K562 (cell line): ENCODE measurements around the gene RASSF1. TPM values are rescaled to one million over a fixed set of nuclear protein-coding genes. Genes with fewer than 3 reads are reported as not detected.

Source experiments
- ATAC-seq: fragments of 200-7000 bp; cut with Tn5 transposase; 3 replicates; pipeline ENCODE4 v1.9.1; 2020; ENCODE audit warnings: moderate library complexity
- BruUV-seq: library from RNA; stranded (reverse); fragments of 400-500 nt; replicated peaks from 2 replicates; lab custom pipeline; 2021; lab: Mats Ljungman, UMichigan
- CTCF ChIA-PET: fragments of 300-600 bp; formaldehyde crosslinking; extraction: SDS; loops from one replicate; lab custom pipeline; 2021; ENCODE audit warnings: low intra/inter-chr PET ratio; lab: Yijun Ruan, JAX
- POLR2A ChIA-PET: fragments of 300-600, 350-650 bp; sonication (Branson Sonifier 250); formaldehyde crosslinking; extraction: SDS; loops from one replicate; lab custom pipeline; 2021; ENCODE audit warnings: antibody characterized with exemption, inconsistent platforms; lab: Yijun Ruan, JAX
- DNase-seq, 4 experiments: peaks; one replicate each; pipeline versions ENCODE4 v3.0.0 to v3.0.0-alpha.2; 2011 to 2018; ENCODE audit warnings: low spot score in 3 of 4, mixed read lengths in 3 of 4; ENCODE audit errors: extremely low read depth in 1 of 4
- FAIRE-seq: peaks from 2 replicates; lab custom pipeline; 2011; peaks lifted over from hg19 to GRCh38; lab: Jason Lieb, UNC
- H2AFZ ChIP-seq: 2 replicates; pipeline ENCODE4 v1.6.0; 2011; ENCODE audit warnings: low read depth, low read length, control low read depth, inconsistent platforms
- H3K27ac ChIP-seq: fragments of 200-600 bp; 3 replicates; pipeline ENCODE4 v1.8.0; 2011; ENCODE audit warnings: low read depth, mild to moderate bottlenecking, control low read depth, inconsistent platforms, low read length, moderate library complexity, mixed read lengths; ENCODE audit errors: extremely low read depth
- H3K27me3 ChIP-seq, 2 experiments: fragments of 300-600 bp in 1 of 2; 2 replicates in 1 of 2; 3 replicates in 1 of 2; pipeline versions ENCODE4 v1.6.0 to v1.8.0; 2011; ENCODE audit warnings: inconsistent platforms in 2 of 2, low read length in 2 of 2, mild to moderate bottlenecking in 1 of 2, mixed read lengths in 1 of 2, moderate library complexity in 1 of 2; ENCODE audit not compliant: control insufficient read depth in 2 of 2, insufficient read depth in 2 of 2
- H3K36me3 ChIP-seq: fragments of 300-600 bp; 3 replicates; pipeline ENCODE4 v1.8.0; 2011; ENCODE audit warnings: mild to moderate bottlenecking, low read length, inconsistent platforms; ENCODE audit not compliant: control insufficient read depth, insufficient read depth
- H3K4me1 ChIP-seq, 2 experiments: fragments of 200-600 bp in 1 of 2; replicated peaks in 1 of 2; 2 replicates in 1 of 2; 3 replicates in 1 of 2; pipeline versions ENCODE4 v1.5.1 to v1.8.0; 2011; ENCODE audit warnings: inconsistent platforms in 2 of 2, low read length in 2 of 2, mild to moderate bottlenecking in 1 of 2, mixed read lengths in 1 of 2, moderate library complexity in 1 of 2; ENCODE audit not compliant: control insufficient read depth in 2 of 2, insufficient read depth in 2 of 2
- H3K4me2 ChIP-seq: 2 replicates; pipeline ENCODE4 v1.6.1; 2011; ENCODE audit warnings: low read length, control low read depth, inconsistent platforms, mixed read lengths; ENCODE audit not compliant: insufficient read depth
- H3K4me3 ChIP-seq: fragments of 200-600 bp; sonication (generic), shearing (Covaris generic); 2 replicates; pipeline ENCODE4 v1.5.1; 2016; ENCODE audit warnings: control low read depth, inconsistent platforms
- H3K79me2 ChIP-seq: fragments of 200-600 bp; 3 replicates; pipeline ENCODE4 v1.8.0; 2011; ENCODE audit warnings: low read length, inconsistent platforms; ENCODE audit not compliant: control insufficient read depth, insufficient read depth
- H3K9ac ChIP-seq, 2 experiments: 2 replicates each; pipeline versions ENCODE4 v1.6.0 to v1.6.1; 2011; ENCODE audit warnings: low read depth in 2 of 2, low read length in 2 of 2, control low read depth in 1 of 2, inconsistent platforms in 1 of 2, mild to moderate bottlenecking in 1 of 2, mixed read lengths in 1 of 2; ENCODE audit not compliant: insufficient read depth in 1 of 2
- H3K9me1 ChIP-seq: one replicate; pipeline ENCODE4 v1.6.0; 2011; ENCODE audit warnings: inconsistent platforms, mild to moderate bottlenecking, low read length, moderate library complexity; ENCODE audit not compliant: control insufficient read depth, insufficient read depth
- H3K9me3 ChIP-seq: replicated peaks from 2 replicates; pipeline ENCODE4 v1.5.1; 2011; ENCODE audit warnings: low read depth, low read length, inconsistent platforms; ENCODE audit not compliant: control insufficient read depth, insufficient read depth
- H4K20me1 ChIP-seq: replicated peaks from 2 replicates; pipeline ENCODE4 v1.6.1; 2011; ENCODE audit warnings: low read length, inconsistent platforms, mixed read lengths; ENCODE audit not compliant: control insufficient read depth, insufficient read depth
- FIP1L1 ChIP-seq: fragments of 200-400 bp; formaldehyde crosslinking; IDR thresholded peaks from 2 replicates; pipeline ENCODE4 v1.6.1; 2018; ENCODE audit warnings: mild to moderate bottlenecking, low read depth, low read length; ENCODE audit not compliant: poor library complexity, severe bottlenecking
- NCOA2 ChIP-seq, 2 experiments: fragments of 450-650 bp; IDR thresholded peaks; 2 replicates each; pipeline ENCODE4 v1.6.1; 2018; ENCODE audit warnings: mild to moderate bottlenecking in 2 of 2, moderate library complexity in 1 of 2; ENCODE audit not compliant: partially characterized antibody in 2 of 2
- NCOA6 ChIP-seq: fragments of 450-650 bp; IDR thresholded peaks from 2 replicates; pipeline ENCODE4 v1.6.1; 2017; ENCODE audit warnings: mild to moderate bottlenecking
- NFIC ChIP-seq: fragments of 450-650 bp; IDR thresholded peaks from 2 replicates; pipeline ENCODE4 v1.6.1; 2017; ENCODE audit warnings: mild to moderate bottlenecking, inconsistent platforms
- NUFIP1 ChIP-seq: fragments of 450-650 bp; IDR thresholded peaks from 2 replicates; pipeline ENCODE4 v1.6.1; 2018; ENCODE audit not compliant: partially characterized antibody
- SNIP1 ChIP-seq: fragments of 450-650 bp; IDR thresholded peaks from 2 replicates; pipeline ENCODE4 v1.7.1; 2017; ENCODE audit warnings: low read depth, mild to moderate bottlenecking
- ZBTB33 ChIP-seq: sonication (generic); formaldehyde crosslinking; IDR thresholded peaks from 2 replicates; pipeline ENCODE4 v1.8.1; 2023; ENCODE audit warnings: mild to moderate bottlenecking, missing genetic modification reagents
- ZMIZ1 ChIP-seq, 2 experiments: fragments of 150-350 bp in 1 of 2; IDR thresholded peaks; 2 replicates each; pipeline ENCODE4 v1.6.1; 2012 to 2016; ENCODE audit warnings: low read depth in 2 of 2, low read length in 2 of 2, mild to moderate bottlenecking in 1 of 2, moderate library complexity in 1 of 2
- ZNF232 ChIP-seq: sonication (generic); formaldehyde crosslinking; IDR thresholded peaks from 2 replicates; pipeline ENCODE4 v1.8.0; 2022; ENCODE audit warnings: mild to moderate bottlenecking, missing genetic modification reagents
- ZNF277 ChIP-seq: fragments of 250-450 bp; sonication (Bioruptor Pico); IDR thresholded peaks from 2 replicates; pipeline ENCODE4 v1.8.0; 2022; ENCODE audit warnings: inconsistent platforms, mild to moderate bottlenecking, moderate library complexity, borderline replicate concordance
- ZNF639 ChIP-seq, 2 experiments: fragments of 200-800 bp in 1 of 2; sonication (Bioruptor generic) in 1 of 2; sonication (generic) in 1 of 2; formaldehyde crosslinking in 1 of 2; IDR thresholded peaks in 1 of 2; conservative IDR thresholded peaks in 1 of 2; 2 replicates each; pipeline versions ENCODE4 v1.5.0 to v1.6.1; 2016 to 2020; ENCODE audit warnings: missing compliant biosample characterization in 1 of 2, missing genetic modification characterization in 1 of 2, missing genetic modification reagents in 1 of 2
- WGBS: fragments of 100-300 bp; shearing (Covaris generic); methylation state at CpG from one replicate; pipeline ENCODE4 v1.1.6; 2016; ENCODE audit warnings: low coverage, mixed read lengths; ENCODE audit not compliant: insufficient coverage; ENCODE audit errors: missing lambda C conversion rate; 5-methylcytosine and 5-hydroxymethylcytosine counted together
- in situ Hi-C: fragments of 300-500 bp; cut with MboI; formaldehyde crosslinking; loops from 4 replicates; pipeline ENCODE4 v1.15.0; 2018; ENCODE audit warnings: inconsistent platforms, mixed read lengths
- intact Hi-C: fragments of 100-400 bp; cut with micrococcal nuclease; formaldehyde crosslinking; loops from 2 replicates; pipeline ENCODE4 v1.14.2; 2022
- polyA plus RNA-seq, 8 experiments: library from polyadenylated mRNA; depleted of rRNA in 4 of 8; stranded (reverse) in 5 of 8; unstranded in 3 of 8; fragments of >200 nt; fragmentation: Nextera tagmentation in 2 of 8; fragmentation: Illumina TruSeq in 1 of 8; extraction: Ambion mirVana in 2 of 8; extraction: Trizol in 1 of 8; gene quantifications; 2 replicates each; pipeline versions ENCODE4 v1.2.1 to v1.2.3, GENCODE V29; 2011 to 2014; ENCODE audit warnings: inconsistent platforms in 1 of 8, missing spikeins in 1 of 8
- total RNA-seq, 7 experiments: library from RNA; depleted of rRNA in 6 of 7; stranded (reverse); fragments of >200 nt in 6 of 7; fragmentation: Illumina TruSeq in 2 of 7; extraction: Trizol in 2 of 7; gene quantifications; 2 replicates each; pipeline versions ENCODE4 v1.2.1 to v1.2.3, GENCODE V29; 2011 to 2021; ENCODE audit warnings: low replicate concordance in 1 of 7

The RASSF1 gene
- total and polyA plus RNA-seq, 9 of the 15 experiments (the other 6 are each of a cell fraction or from before 2014, with no cell fraction given): 3.6 to 57.1 (median 24.6) TPM

GRCh38 chr3:50321336-50322114 lies 19.1 kb downstream of the RASSF1 start:
- ChIA-PET POLR2A (interaction anchor here (1.0 kb wide), 1 partner anchor 18 kb away, joined by 4 read pairs; the partner anchor contains the start of gene HYAL1), CTCF (no interaction called here)
- no peaks in the 10 kb centered on the region for H3K9me3 ChIP-seq
- intact Hi-C loops (no loop called here), in situ Hi-C loops (no loop called here)
- H3K27me3 ChIP-seq: no peaks in the 10 kb centered on the region
- FAIRE-seq (peak; percentile 71), ATAC-seq (peak; percentile 90), DNase-seq (peak; percentile 68 to 90 (median 78))
- peaks cover 33 to 75% of the 10 kb centered on the region in 2 experiments for H3K4me1 ChIP-seq
- peaks cover 22% of the 10 kb centered on the region for H3K79me2 ChIP-seq
- H3K4me2 ChIP-seq: peak overlapping the region; percentile 90
- H3K9me1 ChIP-seq: no peaks in the 10 kb centered on the region
- H4K20me1 ChIP-seq: no peaks in the 10 kb centered on the region
- H3K27ac ChIP-seq: peak overlapping the region; percentile 100
- peak overlapping the region; percentile 99 for H2AFZ ChIP-seq
- WGBS: under 1% methylated on average over 33 of the region's 59 CpGs
- BruUV-seq: no TSS peak
- H3K36me3 ChIP-seq: peaks cover 43% of the 10 kb centered on the region; the same call in 2 of the 3 replicates
- peak overlapping the region; percentile 98 for H3K9ac ChIP-seq
- peak overlapping the region; percentile 81 for H3K4me3 ChIP-seq
- no peak for TF ChIP-seq ZNF232 (CRISPR knock-in tag)
- TF ChIP-seq ZBTB33 (CRISPR knock-in tag): no peak
- peak; percentile 57; the same call in 1 of the 2 replicates for TF ChIP-seq NCOA6
- TF ChIP-seq NUFIP1: peak; percentile 73
- TF ChIP-seq NCOA2 (IDR thresholded peaks at IDR 0.05; ENCODE audit: partially characterized antibody in 2 of 2): peak in 1 of 2 experiments; percentile 97
- TF ChIP-seq ZNF639 (CRISPR knock-in tag; conservative IDR thresholded peaks at IDR 0.05 in 1 of 2, IDR thresholded peaks at IDR 0.05 in 1 of 2): peak in 1 of 2 experiments; percentile 61; a peak in 1 of 4 replicates
- TF ChIP-seq ZNF277 (CRISPR knock-in tag): no peak
- TF ChIP-seq SNIP1: peak; percentile 83; the same call in 1 of the 2 replicates
- TF ChIP-seq ZMIZ1 (IDR thresholded peaks at IDR 0.05; ENCODE audit: low read depth in 2 of 2, low read length in 2 of 2): 0 out of 4 replicates have a peak, but pooled peaks of 1 of the 2 experiments have one; percentile 12
- TF ChIP-seq FIP1L1: peak; percentile 22
- peak; percentile 56; the same call in 1 of the 2 replicates for TF ChIP-seq NFIC
